T-helper 1 cell treated with Interleukin-12 subunit alpha and Interleukin-12 subunit beta and Interleukin-4 antibody, amounts not matched to agents 30 μg/mL and 1 μg/mL, for 36 hours (primary cell): ENCODE measurements around the gene TSHZ1.

Source experiments
- H3K27ac Mint-ChIP-seq: one replicate; pipeline ENCODE4 v1.8.0; 2021; ENCODE audit warnings: mild to moderate bottlenecking, mixed read lengths
- H3K27me3 Mint-ChIP-seq: one replicate; pipeline ENCODE4 v1.8.0; 2021; ENCODE audit warnings: low read depth, mixed read lengths
- H3K36me3 Mint-ChIP-seq: one replicate; pipeline ENCODE4 v1.8.0; 2021; ENCODE audit warnings: low read depth, mixed read lengths
- H3K4me1 Mint-ChIP-seq: one replicate; pipeline ENCODE4 v1.8.0; 2021; ENCODE audit warnings: low read depth, mixed read lengths
- H3K4me3 Mint-ChIP-seq: one replicate; pipeline ENCODE4 v1.8.0; 2021; ENCODE audit warnings: mild to moderate bottlenecking, moderate library complexity, mixed read lengths
- H3K9me3 Mint-ChIP-seq: one replicate; pipeline ENCODE4 v1.8.0; 2021; ENCODE audit warnings: mixed read lengths

TSHZ1 gene

DNA sequence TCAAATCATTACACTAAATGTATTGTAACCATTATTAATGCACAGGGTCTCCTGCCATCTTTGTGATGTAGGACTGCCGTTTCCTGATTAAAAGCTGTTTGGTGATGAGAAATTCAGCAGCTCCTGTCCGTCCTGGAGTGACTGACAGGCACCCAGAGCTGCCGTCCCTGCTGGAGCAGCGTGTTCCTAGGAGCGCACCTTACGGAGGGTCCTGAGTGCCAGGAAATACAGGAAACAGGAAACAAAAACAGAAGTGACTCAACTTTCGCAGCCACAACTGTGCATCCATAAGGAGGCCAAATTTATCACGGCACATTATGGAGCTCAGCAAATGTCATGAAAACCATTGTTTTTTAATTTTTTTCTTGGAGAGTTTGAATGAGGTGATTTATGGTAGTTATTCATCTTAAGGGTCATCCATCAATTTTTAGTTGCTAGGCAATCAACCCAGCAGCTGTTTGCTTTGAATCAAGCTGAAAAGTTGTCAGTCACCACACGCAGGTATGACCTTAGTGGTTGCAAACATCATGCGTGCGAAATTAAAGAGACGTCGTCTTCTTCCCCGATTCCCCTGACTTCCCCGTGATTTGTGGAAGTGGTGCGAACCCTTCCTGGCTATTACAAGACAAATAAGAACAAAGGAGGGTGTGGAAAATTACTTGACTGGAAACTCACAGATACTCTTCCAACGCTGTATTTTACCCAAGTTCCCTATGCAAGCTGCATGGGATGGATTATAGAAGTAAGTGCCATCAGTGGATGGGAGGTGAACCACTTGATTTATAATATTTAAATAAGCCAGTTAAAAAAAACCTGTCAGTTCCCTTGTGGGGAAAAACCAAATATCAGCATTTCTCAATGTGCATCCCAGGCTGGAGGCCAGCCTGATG lies 19.8 kb downstream of the TSHZ1 start:
- Mint-ChIP-seq H3K9me3 (no peaks in the 10 kb centered on the region), H3K27ac (no peak overlapping the region), H3K27me3 (no peaks in the 10 kb centered on the region), H3K4me3 (no peak overlapping the region), H3K4me1 (peaks cover 11% of the 10 kb centered on the region), H3K36me3 (no peaks in the 10 kb centered on the region)

DNA sequence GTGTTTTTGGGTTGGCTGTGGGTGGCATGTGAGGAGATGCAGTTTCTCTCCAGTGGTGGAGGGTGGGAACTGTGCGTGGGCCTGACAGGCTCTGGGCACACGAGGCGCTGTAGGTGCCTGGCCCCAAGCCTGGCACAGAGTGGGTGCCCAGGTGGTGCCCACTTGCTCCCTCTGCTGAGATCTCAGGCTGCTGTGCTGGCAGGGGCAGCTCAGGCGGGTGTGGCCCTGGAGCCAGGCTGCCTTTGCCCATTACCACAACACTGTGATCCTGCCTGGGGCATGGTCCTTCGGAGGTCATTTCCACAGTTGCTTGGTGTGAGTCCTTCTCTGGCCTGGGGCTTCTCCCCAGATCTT lies 20.4 kb downstream of the TSHZ1 start:
- no peak overlapping the region for H3K4me3 Mint-ChIP-seq
- H3K36me3 Mint-ChIP-seq, result no peaks in the 10 kb centered on the region
- no peaks in the 10 kb centered on the region for H3K27me3 Mint-ChIP-seq
- peaks cover 11% of the 10 kb centered on the region for H3K4me1 Mint-ChIP-seq
- H3K27ac Mint-ChIP-seq, result no peak overlapping the region
- no peaks in the 10 kb centered on the region for H3K9me3 Mint-ChIP-seq

DNA sequence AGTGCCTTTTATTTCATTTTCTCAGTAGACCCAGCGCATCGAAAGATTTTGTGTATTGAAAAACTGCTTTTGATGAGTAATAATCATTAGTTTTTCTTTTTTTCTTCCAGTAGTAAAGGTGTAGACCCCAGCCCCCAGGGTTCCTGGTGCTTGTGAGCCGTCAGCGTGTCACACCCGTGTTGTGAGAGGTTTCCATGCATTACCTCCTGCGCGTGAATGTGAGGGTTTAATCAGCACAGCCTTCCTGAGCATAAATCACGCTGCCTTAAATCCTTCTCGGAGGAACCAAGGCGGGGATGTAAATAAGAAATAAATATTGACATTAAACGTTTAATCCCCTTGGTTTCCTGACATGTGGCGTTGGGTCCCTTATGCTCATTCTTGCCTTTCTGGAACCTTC lies 24.3 kb downstream of the TSHZ1 start:
- Mint-ChIP-seq H3K4me3 (no peak overlapping the region), H3K27me3 (no peaks in the 10 kb centered on the region), H3K9me3 (no peaks in the 10 kb centered on the region), H3K36me3 (no peaks in the 10 kb centered on the region), H3K27ac (no peak overlapping the region), H3K4me1 (peaks cover 4% of the 10 kb centered on the region)

DNA sequence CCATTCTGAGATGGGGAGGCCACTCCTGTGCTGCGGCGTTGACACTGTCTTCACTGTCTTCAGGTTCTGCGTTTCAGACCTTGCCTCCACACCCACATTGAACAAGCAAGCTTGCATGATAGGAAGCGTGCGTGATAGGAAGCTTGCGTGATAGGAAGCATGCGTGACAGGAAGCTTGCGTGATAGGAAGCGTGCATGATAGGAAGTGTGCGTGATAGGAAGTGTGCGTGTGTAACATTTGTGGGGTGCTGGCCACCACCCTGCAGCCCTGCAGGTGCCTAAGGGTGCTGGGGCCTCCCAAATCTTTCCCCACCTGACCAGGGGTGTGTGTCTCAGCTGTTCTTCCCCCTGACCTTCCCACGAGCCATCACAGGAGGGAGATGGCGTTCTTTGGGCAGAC lies 25.3 kb downstream of the TSHZ1 start:
- H3K27me3 Mint-ChIP-seq, result no peaks in the 10 kb centered on the region
- no peaks in the 10 kb centered on the region for H3K9me3 Mint-ChIP-seq
- no peaks in the 10 kb centered on the region for H3K36me3 Mint-ChIP-seq
- no peak overlapping the region for H3K4me3 Mint-ChIP-seq
- peaks cover 7% of the 10 kb centered on the region for H3K4me1 Mint-ChIP-seq
- H3K27ac Mint-ChIP-seq, result no peak overlapping the region

DNA sequence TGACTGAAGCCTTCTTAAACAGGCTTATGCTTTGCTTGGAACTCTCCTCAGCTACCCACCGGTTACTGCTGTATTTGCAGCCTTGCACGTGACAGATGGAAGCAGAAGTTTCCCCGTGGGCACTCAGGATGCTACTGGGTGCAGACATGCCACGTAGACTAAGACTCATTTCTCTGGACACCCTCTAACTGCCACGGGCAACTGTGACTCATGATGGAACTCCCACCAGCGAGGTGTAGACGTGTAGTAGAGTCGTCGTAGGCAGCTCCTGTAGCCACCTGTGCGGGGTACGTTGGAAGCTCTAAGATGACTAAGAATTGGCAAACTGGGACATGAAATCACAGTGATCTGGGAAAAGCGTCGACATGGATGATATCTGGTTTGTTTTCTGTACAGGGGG lies 27.5 kb downstream of the TSHZ1 start:
- Mint-ChIP-seq H3K9me3 (no peaks in the 10 kb centered on the region), H3K4me1 (peaks cover 7% of the 10 kb centered on the region), H3K27ac (no peak overlapping the region), H3K36me3 (no peaks in the 10 kb centered on the region), H3K27me3 (no peaks in the 10 kb centered on the region), H3K4me3 (no peak overlapping the region)

DNA sequence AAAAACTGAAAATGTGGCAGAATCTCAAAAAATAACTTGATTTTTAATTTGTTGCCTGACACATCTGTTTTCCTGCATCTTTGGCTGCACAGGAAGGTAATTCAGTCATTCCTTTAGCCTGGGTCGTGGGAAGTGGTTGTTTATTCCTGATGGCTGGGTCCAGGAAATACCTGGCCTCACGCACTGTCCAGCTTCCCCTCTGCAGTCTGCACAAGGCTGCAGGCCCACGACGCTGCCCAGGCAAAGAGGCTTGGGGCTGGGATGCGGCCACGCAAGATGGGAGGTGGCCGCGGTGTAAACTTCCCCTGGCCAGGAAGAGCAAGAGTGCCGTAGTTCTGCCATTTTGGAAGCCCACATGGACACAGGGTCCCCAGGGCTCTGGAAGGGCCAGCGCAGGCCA lies 28.2 kb downstream of the TSHZ1 start:
- Mint-ChIP-seq H3K27ac (no peak overlapping the region), H3K4me3 (no peak overlapping the region), H3K9me3 (no peaks in the 10 kb centered on the region), H3K36me3 (no peaks in the 10 kb centered on the region), H3K4me1 (peaks cover 7% of the 10 kb centered on the region), H3K27me3 (no peaks in the 10 kb centered on the region)

DNA sequence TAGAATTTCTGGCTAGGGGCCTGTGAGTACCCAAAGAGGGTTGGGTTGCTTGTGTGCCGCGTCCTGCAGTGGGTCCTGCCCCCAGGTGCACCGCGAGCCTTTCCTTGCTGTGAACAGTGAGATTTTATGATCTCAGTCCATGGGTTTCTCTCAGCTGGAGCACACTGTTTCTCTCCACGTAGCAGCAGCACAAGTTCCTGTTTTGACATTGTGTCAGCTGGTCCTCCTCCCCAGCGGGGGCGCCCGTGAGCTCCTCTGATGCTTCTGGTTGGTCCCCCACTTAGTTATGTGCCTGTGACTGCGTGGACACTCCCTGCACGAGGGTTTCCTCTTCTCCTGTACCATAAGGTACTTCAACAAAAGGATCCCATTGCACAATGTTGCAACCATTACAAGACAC lies 29.8 kb downstream of the TSHZ1 start:
- Mint-ChIP-seq H3K9me3 (no peaks in the 10 kb centered on the region), H3K4me1 (peaks cover 10% of the 10 kb centered on the region), H3K4me3 (no peak overlapping the region), H3K27ac (no peak overlapping the region), H3K27me3 (no peaks in the 10 kb centered on the region), H3K36me3 (no peaks in the 10 kb centered on the region)

DNA sequence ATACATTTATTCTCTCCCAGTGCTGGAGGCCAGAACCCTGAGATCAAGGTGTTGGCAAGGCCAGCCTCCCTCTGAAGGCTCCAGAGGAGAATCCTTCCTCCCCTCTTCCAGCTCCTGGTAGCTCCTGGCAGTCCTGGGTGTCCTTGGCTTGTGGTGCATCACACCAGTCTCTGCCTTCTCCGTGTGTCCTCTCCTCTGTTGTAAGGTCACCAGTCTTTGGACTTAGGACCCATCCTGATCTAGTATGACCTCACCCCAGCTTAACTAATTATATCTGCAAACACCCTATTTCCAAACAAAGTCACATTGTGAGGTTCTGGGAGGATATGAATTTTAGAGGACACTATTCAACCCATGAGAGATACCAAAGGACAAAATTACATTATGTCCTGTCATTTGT lies 31.1 kb downstream of the TSHZ1 start:
- H3K4me3 Mint-ChIP-seq, result no peak overlapping the region
- H3K9me3 Mint-ChIP-seq, result no peaks in the 10 kb centered on the region
- H3K27ac Mint-ChIP-seq, result no peak overlapping the region
- H3K27me3 Mint-ChIP-seq, result no peaks in the 10 kb centered on the region
- no peaks in the 10 kb centered on the region for H3K36me3 Mint-ChIP-seq
- peaks cover 19% of the 10 kb centered on the region for H3K4me1 Mint-ChIP-seq

DNA sequence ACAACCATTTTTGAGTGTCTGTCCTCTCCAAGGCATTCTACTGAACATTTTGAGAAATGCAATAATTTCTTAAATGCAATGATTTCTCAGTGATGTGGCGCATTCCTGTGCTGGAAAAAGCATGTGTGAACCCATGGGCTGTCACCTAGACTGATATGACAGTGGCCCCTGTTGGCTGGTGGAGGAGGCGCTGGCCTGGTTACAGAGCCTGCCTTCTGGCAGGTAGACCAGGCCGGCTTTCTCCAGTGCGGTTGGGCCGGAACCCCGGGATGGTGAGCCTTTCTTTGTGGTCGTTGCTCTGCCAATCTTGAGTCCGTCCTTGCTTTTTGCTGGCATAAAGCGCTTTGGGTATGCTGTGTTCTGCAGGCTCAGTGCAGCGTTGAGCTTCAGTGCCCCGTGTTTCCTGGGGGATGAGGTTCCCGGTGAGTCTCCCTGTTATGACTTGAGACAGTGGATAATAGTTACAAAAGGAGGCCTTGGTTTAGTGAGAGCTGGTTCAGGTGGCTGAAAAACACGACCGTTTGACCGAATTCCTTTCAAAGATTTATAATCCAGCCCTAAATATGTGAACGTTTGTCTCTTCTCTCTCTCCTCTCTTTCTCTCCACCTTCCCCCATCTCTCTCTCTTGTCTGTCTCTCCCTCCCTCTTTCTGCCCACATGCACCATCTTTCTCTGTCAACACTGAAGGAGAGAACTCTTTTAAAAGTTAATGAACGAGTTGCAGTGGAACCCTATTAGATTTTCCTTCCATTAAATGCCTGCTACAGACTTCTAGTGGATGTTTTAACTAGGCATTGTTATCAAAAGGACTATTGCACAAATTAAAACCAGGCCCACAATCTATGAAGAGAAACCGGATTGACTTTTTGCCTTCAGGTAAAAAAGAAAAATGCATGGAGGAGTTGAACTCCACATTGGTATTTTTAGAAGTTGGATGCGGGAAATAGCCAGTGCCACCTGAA lies 34.0 kb downstream of the TSHZ1 start:
- Mint-ChIP-seq H3K4me1 (peaks cover 36% of the 10 kb centered on the region), H3K4me3 (no peak overlapping the region), H3K27me3 (no peaks in the 10 kb centered on the region), H3K9me3 (no peaks in the 10 kb centered on the region), H3K27ac (no peak overlapping the region), H3K36me3 (no peaks in the 10 kb centered on the region)

DNA sequence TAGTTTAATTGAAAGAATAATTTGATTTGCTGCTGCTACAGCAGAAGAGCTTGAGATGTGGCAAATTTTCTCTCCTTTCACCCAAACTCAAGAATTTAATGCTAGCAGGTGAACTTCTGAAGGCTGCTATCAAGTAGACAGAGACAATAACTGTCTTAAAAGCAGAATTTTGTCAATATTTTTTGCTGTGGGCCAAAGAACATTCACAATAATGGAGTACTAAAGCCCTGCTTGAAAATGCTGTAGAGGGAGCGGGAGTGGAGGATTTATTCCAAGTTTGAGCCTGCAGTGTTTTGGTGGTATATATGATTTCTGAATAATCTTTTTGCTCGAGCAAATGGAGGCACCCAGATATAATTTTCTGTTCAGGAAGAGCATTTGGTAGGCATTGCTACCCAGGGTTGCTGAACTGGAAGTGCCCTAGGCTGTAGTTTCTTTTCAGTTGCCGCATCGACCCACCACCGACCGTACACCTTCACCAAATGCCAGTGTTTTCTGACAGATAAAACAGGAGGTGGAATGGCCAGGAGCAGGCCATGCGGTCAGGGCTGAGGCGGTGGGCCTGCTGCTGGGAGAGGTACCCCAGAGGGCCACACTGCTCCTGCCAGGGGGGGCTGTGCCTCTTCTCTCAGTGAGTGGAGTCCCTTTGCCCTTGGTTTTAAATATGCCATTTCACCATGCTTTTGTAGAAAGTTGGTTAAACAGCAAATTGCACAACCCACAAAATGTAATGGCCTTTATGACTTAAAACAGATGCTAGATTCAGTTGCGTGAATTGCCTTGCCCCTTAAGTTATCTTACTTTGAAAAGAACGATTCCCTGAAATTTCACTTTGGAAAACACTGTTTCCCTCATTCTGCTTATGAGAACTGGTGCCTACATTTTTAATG lies 36.4 kb downstream of the TSHZ1 start:
- no peaks in the 10 kb centered on the region for H3K27me3 Mint-ChIP-seq
- H3K9me3 Mint-ChIP-seq, result no peaks in the 10 kb centered on the region
- peaks cover 36% of the 10 kb centered on the region for H3K4me1 Mint-ChIP-seq
- H3K36me3 Mint-ChIP-seq, result no peaks in the 10 kb centered on the region
- H3K4me3 Mint-ChIP-seq, result peak overlapping the region; percentile 91
- H3K27ac Mint-ChIP-seq, result peak overlapping the region; percentile 72

DNA sequence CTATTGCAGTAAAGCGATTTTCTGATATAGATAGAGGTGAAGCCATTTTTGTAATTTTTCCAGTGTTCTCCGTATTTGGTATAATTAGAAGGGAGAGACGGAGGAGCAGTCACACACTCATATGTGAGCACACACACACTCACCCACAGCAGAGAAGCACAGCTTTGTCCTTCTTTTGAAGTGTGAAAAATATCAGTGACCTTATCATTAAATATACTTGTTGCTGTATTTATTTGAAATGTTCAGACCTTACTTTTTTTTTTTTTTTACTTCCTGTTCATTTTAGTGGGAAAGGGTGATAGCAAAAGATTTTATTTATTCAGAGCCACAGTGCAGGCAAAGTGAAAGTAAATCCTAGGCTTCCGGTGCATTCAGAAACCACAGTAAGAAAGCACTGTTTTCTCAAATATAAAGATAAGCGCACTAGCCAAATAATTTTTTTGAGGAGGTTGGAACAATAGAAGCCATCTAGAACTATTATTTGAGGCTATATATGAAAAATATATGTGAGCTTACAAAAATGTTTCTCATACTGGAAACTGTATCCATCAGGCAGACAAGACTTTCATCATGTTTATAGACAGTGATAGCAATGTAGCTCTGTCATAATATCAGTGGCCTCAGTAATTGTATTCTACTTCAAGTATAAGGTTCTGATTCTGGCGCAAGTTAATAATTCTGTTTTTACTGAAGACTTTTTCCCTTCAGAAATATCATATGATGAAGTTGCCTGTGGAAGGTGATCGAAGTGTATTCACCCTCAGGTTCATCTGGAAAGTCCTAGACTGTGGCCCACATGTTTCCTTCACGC lies 37.2 kb downstream of the TSHZ1 start:
- Mint-ChIP-seq H3K36me3 (no peaks in the 10 kb centered on the region), H3K4me1 (peaks cover 36% of the 10 kb centered on the region), H3K4me3 (peak overlapping the region; percentile 91), H3K27ac (peak overlapping the region; percentile 72), H3K9me3 (no peaks in the 10 kb centered on the region), H3K27me3 (no peaks in the 10 kb centered on the region)

DNA sequence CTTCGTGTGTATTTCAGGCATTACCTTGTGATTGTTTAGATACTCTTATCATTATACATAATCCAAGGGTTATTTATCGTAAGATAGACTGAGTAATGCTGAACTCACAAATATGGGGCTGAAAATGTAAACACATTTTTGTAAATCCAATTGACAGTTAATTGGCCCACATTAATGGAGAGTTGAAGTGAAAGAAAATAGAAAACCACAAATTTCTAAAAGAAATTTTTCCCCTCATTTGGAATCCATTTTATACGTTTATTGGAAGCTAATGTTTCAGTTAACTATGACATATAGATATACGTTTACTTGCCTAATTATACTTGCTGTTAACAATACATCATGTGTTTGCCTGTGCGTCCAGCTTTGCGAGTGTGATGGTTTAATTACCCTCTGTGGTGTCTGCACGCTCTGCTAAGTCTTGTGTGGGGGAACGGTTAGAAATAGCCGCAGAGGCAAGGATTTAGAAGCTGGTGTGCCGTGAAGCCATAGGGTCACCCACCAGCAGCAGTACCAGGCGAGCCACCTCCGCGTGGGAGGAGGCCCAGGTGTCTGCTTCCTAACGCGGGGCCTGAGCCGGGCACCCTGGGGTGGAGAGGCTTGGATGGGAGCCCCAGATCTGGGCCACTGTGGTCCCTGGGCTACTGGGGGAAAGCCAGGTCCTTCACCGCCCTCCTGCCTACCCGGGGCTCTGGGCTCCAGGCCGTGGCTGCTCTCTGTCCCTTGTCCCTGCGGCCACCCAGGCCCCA lies 38.0 kb downstream of the TSHZ1 start:
- Mint-ChIP-seq H3K27me3 (no peaks in the 10 kb centered on the region), H3K36me3 (no peaks in the 10 kb centered on the region), H3K4me3 (peak overlapping the region; percentile 91), H3K4me1 (peaks cover 37% of the 10 kb centered on the region), H3K27ac (peak overlapping the region; percentile 72), H3K9me3 (no peaks in the 10 kb centered on the region)

DNA sequence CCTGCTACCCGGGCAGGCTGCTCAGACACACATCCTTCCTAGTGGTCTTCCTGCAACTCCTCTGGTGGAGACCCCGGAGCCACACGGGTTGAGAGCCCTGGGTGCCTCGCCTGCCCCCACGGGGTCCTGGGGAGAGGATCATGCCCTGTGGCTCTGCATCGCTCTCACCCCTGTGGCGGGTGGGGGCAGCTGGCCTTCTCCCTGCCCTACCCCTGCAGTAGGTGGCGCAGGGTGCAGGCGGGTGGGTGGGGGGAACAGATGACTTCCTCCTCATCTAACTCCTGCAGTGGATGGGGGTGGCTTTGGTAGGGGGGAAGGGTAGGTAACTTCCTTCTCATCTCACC lies 38.5 kb downstream of the TSHZ1 start:
- no peaks in the 10 kb centered on the region for H3K9me3 Mint-ChIP-seq
- peaks cover 37% of the 10 kb centered on the region for H3K4me1 Mint-ChIP-seq
- no peak overlapping the region for H3K27ac Mint-ChIP-seq
- no peaks in the 10 kb centered on the region for H3K27me3 Mint-ChIP-seq
- H3K4me3 Mint-ChIP-seq, result no peak overlapping the region
- H3K36me3 Mint-ChIP-seq, result no peaks in the 10 kb centered on the region
